A673 (cell line): ENCODE results near the gene FSTL4.

ENCODE experiments used
- EZH2 ChIP-seq: fragments of 200-600 bp; sonication (generic); IDR thresholded peaks from 2 replicates; pipeline ENCODE4 v1.6.1; 2017; ENCODE audit warnings: borderline replicate concordance, low read depth, mild to moderate bottlenecking, mixed read lengths, antibody characterized with exemption, low read length; ENCODE audit not compliant: poor library complexity, severe bottlenecking
- TF ChIP-seq, protein P1 (sequence below): fragments of 300-800, 200-600 bp; sonication (generic); conservative IDR thresholded peaks from 2 replicates; pipeline ENCODE4 v1.5.1; 2017; ENCODE audit warnings: low read depth, mild to moderate bottlenecking, antibody characterized with exemption, low read length, moderate library complexity, mixed read lengths

DNA sequence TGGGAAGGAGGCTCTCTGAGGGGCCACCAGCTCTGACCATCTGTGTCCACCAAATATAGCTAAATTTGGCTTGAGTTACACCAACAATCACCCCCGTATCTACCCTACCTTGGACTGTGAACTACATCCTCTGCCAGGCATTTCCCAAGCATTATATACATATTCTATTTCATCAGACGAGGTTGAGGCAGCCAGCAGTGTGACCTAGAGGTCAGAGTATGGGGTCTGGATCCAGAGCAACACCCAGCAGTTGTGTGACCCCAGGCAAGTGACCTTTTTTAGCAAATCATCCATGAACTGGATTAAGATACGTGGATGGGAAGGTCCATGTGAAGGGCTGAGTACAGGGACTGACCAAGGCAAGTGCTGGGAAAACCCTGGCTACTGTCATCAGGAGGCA lies 379.9 kb downstream of the FSTL4 start:
- TF ChIP-seq, protein P1, sequence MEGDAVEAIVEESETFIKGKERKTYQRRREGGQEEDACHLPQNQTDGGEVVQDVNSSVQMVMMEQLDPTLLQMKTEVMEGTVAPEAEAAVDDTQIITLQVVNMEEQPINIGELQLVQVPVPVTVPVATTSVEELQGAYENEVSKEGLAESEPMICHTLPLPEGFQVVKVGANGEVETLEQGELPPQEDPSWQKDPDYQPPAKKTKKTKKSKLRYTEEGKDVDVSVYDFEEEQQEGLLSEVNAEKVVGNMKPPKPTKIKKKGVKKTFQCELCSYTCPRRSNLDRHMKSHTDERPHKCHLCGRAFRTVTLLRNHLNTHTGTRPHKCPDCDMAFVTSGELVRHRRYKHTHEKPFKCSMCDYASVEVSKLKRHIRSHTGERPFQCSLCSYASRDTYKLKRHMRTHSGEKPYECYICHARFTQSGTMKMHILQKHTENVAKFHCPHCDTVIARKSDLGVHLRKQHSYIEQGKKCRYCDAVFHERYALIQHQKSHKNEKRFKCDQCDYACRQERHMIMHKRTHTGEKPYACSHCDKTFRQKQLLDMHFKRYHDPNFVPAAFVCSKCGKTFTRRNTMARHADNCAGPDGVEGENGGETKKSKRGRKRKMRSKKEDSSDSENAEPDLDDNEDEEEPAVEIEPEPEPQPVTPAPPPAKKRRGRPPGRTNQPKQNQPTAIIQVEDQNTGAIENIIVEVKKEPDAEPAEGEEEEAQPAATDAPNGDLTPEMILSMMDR = no peak
- no peak for TF ChIP-seq EZH2
